Stimulated activated CD8-positive, alpha-beta memory T cell treated with anti-CD3 and anti-CD28 coated beads, Interleukin-15, amount 100 ng/mL, for 1 hour (primary cell): ENCODE data around the gene MSL2.
"Not testable (repeated sequence)": the region's sequence is repeated elsewhere in the genome, so short reads cannot be mapped to it uniquely, and the experiment has no call there.

Experiments used
- DNase-seq: peaks from one replicate; pipeline ENCODE4 v3.0.0-alpha.2; 2020; ENCODE audit warnings: low read depth

MSL2 gene

GRCh38 chr3:136196064-136196400 is at the start of gene MSL2:
MSL2 (minus strand) TSS chr3:136196335; CDS start chr3:136195113, 1,222 bp downstream.
- no peak for DNase-seq

- no peak for DNase-seq
Observed at GRCh38 chr3:136245691-136246090, 49.6 kb upstream of the MSL2 start.

- no peak for DNase-seq
Observed at GRCh38 chr3:136239094-136239493, 43.0 kb upstream of the MSL2 start.

- no peak for DNase-seq
Observed at GRCh38 chr3:136237961-136238649, 42.0 kb upstream of the MSL2 start.

GRCh38 chr3:136237103-136237502 is 41.0 kb upstream of the MSL2 start:
- no peak for DNase-seq

- DNase-seq: no peak
Observed at GRCh38 chr3:136236109-136236508, 40.0 kb upstream of the MSL2 start.

- DNase-seq: no peak
Observed at GRCh38 chr3:136235545-136235944, 39.4 kb upstream of the MSL2 start.

GRCh38 chr3:136232413-136232812 is 36.3 kb upstream of the MSL2 start:
- DNase-seq: no peak

GRCh38 chr3:136222746-136223145 is 26.6 kb upstream of the MSL2 start:
- DNase-seq: not testable (repeated sequence)

- DNase-seq: no peak
Observed at GRCh38 chr3:136211547-136211946, 15.4 kb upstream of the MSL2 start.

- no peak for DNase-seq
Observed at GRCh38 chr3:136209921-136210320, 13.8 kb upstream of the MSL2 start.

GRCh38 chr3:136207489-136208115 is 11.5 kb upstream of the MSL2 start:
- no peak for DNase-seq

GRCh38 chr3:136199219-136199618 is 3.1 kb upstream of the MSL2 start:
- DNase-seq: not testable (repeated sequence)

- DNase-seq: not testable (repeated sequence)
Observed at GRCh38 chr3:136198462-136199078, 2.4 kb upstream of the MSL2 start.

- DNase-seq: no peak
Observed at GRCh38 chr3:136197159-136197793, 1.1 kb upstream of the MSL2 start.

GRCh38 chr3:136196401-136197158 is 445 bp upstream of the MSL2 start:
- peak; percentile 99 for DNase-seq

- DNase-seq: peak; percentile 42
Observed at GRCh38 chr3:136195258-136196063, 674 bp downstream of the MSL2 start.

GRCh38 chr3:136194409-136195257 is 1.5 kb downstream of the MSL2 start:
- DNase-seq: no peak

GRCh38 chr3:136193278-136194054 is 2.7 kb downstream of the MSL2 start:
- no peak for DNase-seq

GRCh38 chr3:136192831-136193230 is 3.3 kb downstream of the MSL2 start:
- no peak for DNase-seq
